ENCODE data around the gene CLSTN2. TPM values are rescaled to one million over a fixed set of nuclear protein-coding genes. Genes with fewer than 3 reads are reported as not detected.

CLSTN2 gene
- total and polyA plus RNA-seq, 2 of the 8 experiments (the other 6 are each of a cell fraction or from before 2014, with no cell fraction given) = 0.39 to 0.52 TPM

- H3K79me1 ChIP-seq (ENCODE audit: low read depth, low read length) = no peaks in the 10 kb centered on the region
- no peak overlapping the region for H3K14ac ChIP-seq (ENCODE audit: insufficient read length)
- no peak for DNase-seq (ENCODE audit: low read depth in 1 of 2, low spot score in 2 of 2)
- no peak overlapping the region for H2BK120ac ChIP-seq (replicated peaks; ENCODE audit: low read depth, low read length)
- H3K4me1 ChIP-seq (replicated peaks in 1 of 4; ENCODE audit: control insufficient read depth in 3 of 4, insufficient read depth in 4 of 4, low read length in 3 of 4) = no peaks in the 10 kb centered on the region
- no peak overlapping the region for H2BK20ac ChIP-seq (ENCODE audit: low read length)
- no peak overlapping the region for H4K8ac ChIP-seq (ENCODE audit: extremely low read depth, insufficient read depth, low read length)
- ChIA-PET CTCF (ENCODE audit: partially characterized antibody) (interaction anchor here (1.1 kb wide), 1 partner anchor 12 kb away, joined by 3 read pairs; no protein-coding TSS in a partner anchor), POLR2A (ENCODE audit: partially characterized antibody) (no interaction called here)
- no peak overlapping the region for H3K4ac ChIP-seq (replicated peaks; ENCODE audit: insufficient read length, low read depth, low read length)
- FAIRE-seq = no peak
- no peaks in the 10 kb centered on the region for H3K9me3 ChIP-seq (ENCODE audit: insufficient read depth in 2 of 2, low read depth in 1 of 2, low read length in 1 of 2)
- no peak overlapping the region for H3K4me3 ChIP-seq (ENCODE audit: extremely low read depth in 1 of 4, insufficient read depth in 2 of 4, low read depth in 3 of 4, low read length in 4 of 4)
- no peak overlapping the region for H3K18ac ChIP-seq (ENCODE audit: extremely low read depth, low read length)
- no peaks in the 10 kb centered on the region for H4K20me1 ChIP-seq (replicated peaks in 1 of 2; ENCODE audit: control insufficient read depth in 1 of 2, insufficient read depth in 2 of 2, low read length in 2 of 2)
- no peaks in the 10 kb centered on the region for H3K27me3 ChIP-seq (replicated peaks in 1 of 4; ENCODE audit: control insufficient read depth in 3 of 4, extremely low read depth in 1 of 4, insufficient read depth in 3 of 4, low read length in 3 of 4)
- H2AK5ac ChIP-seq (ENCODE audit: low read depth, low read length) = no peak overlapping the region
- H3K9ac ChIP-seq (replicated peaks in 1 of 4; ENCODE audit: extremely low read depth in 1 of 4, low read depth in 3 of 4, low read length in 3 of 4) = no peak overlapping the region
- H4K91ac ChIP-seq (replicated peaks; ENCODE audit: insufficient read length, low read length) = no peak overlapping the region
- no peak overlapping the region for H2BK12ac ChIP-seq (ENCODE audit: low read depth, low read length)
- H2BK15ac ChIP-seq (ENCODE audit: low read length) = no peak overlapping the region
- no peak overlapping the region for H3K27ac ChIP-seq (ENCODE audit: low read depth, low read length)
- no peaks in the 10 kb centered on the region for H3K79me2 ChIP-seq (ENCODE audit: control insufficient read depth in 1 of 2, insufficient read depth in 2 of 2, low read length in 2 of 2)
- no peaks in the 10 kb centered on the region for H3K23me2 ChIP-seq (ENCODE audit: low read depth, low read length)
- no peaks in the 10 kb centered on the region for H3K36me3 ChIP-seq (ENCODE audit: control insufficient read depth in 2 of 4, insufficient read depth in 4 of 4, low read length in 3 of 4)
- H3K4me2 ChIP-seq (ENCODE audit: insufficient read depth in 1 of 2, low read depth in 2 of 2, low read length in 2 of 2) = no peak overlapping the region
- H4K5ac ChIP-seq (ENCODE audit: insufficient read length, low read depth, low read length) = no peak overlapping the region
- no peak overlapping the region for H2AFZ ChIP-seq (ENCODE audit: low read length)
- H3K56ac ChIP-seq (replicated peaks; ENCODE audit: insufficient read length, low read depth, low read length) = no peak overlapping the region
- no peak overlapping the region for H3K23ac ChIP-seq (ENCODE audit: insufficient read length)
- no peak overlapping the region for H2BK5ac ChIP-seq (ENCODE audit: low read depth, low read length)
- TF ChIP-seq GABPA (IDR thresholded peaks at IDR 0.05; ENCODE audit: borderline replicate concordance, insufficient read depth, low read length) = no peak
- no peak for TF ChIP-seq CREB1 (IDR thresholded peaks at IDR 0.05)
- TF ChIP-seq TEAD4 (IDR thresholded peaks at IDR 0.05; ENCODE audit: low read depth, low read length) = no peak
- TF ChIP-seq CHD1 (IDR thresholded peaks at IDR 0.05; ENCODE audit: low read depth, low read length) = no peak
- TF ChIP-seq RXRA (IDR thresholded peaks at IDR 0.05; ENCODE audit: insufficient read depth, low read depth, low read length) = no peak
- TF ChIP-seq CBX5 (IDR thresholded peaks at IDR 0.05; ENCODE audit: low read depth, low read length) = no peak
- no peak for TF ChIP-seq SIRT6 (IDR thresholded peaks at IDR 0.05; ENCODE audit: low read length)
- TF ChIP-seq CTCF (IDR thresholded peaks at IDR 0.05; ENCODE audit: control extremely low read depth in 1 of 3, insufficient read depth in 1 of 3, low read depth in 1 of 3, low read length in 3 of 3) = no peak
- TF ChIP-seq, protein P1, sequence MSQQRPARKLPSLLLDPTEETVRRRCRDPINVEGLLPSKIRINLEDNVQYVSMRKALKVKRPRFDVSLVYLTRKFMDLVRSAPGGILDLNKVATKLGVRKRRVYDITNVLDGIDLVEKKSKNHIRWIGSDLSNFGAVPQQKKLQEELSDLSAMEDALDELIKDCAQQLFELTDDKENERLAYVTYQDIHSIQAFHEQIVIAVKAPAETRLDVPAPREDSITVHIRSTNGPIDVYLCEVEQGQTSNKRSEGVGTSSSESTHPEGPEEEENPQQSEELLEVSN (IDR thresholded peaks at IDR 0.05) = no peak
- TF ChIP-seq SIN3A (conservative IDR thresholded peaks at IDR 0.05 in 1 of 2, IDR thresholded peaks at IDR 0.05 in 1 of 2; ENCODE audit: low read depth in 1 of 2, low read length in 2 of 2) = no peak
- TF ChIP-seq EP300 (IDR thresholded peaks at IDR 0.05; ENCODE audit: borderline replicate concordance in 1 of 2, low read depth in 2 of 2, low read length in 2 of 2) = no peak
- TF ChIP-seq POLR2AphosphoS5 (IDR thresholded peaks at IDR 0.05; ENCODE audit: low read depth, low read length) = no peak
These were observed 11.0 kb downstream of the CLSTN2 start for GRCh38 chr3:139945942-139946341.

Measured in H1 (cell line).